ENCODE results near the gene TGFBR3. TPM values are rescaled to one million over a fixed set of nuclear protein-coding genes. Genes with fewer than 3 reads are reported as not detected.

TGFBR3 gene
- total and polyA plus RNA-seq, 8 donors = 4.2 to 689 (median 71.5) TPM

DNA sequence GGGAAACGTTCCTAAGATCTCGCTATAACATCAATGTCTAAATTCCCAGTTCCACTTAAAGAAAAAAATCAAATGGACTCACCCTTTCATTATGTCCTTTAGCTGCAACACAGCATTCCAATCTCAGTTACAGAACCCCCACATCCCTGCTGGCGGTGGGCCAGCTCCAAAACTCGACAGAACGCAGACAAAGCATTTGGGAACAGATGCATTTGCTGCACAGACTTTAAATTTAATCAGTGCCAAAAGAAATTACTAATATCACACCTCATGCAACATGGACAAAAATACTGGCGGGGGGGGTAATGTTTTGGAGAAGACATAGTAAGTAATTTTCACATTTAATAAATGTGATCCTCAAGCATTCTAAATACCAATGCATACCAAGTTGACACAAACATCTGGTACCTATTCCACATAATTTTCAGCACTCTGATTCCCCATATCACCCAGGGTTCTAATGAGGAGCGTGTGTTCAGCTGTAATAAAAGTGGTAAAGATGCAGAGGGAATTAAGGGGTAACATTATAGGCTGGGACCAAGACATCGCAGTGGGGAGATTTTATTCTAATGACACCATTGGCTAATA, 79.7 kb downstream of the TGFBR3 start:
- Histone ChIP-seq H3K4me3 (no peak overlapping the region), H3K36me3 (no peaks in the 10 kb centered on the region), H3K9me3 (no peaks in the 10 kb centered on the region), H3K27me3 (no peaks in the 10 kb centered on the region), H3K4me1 (peaks cover 12 to 59% (median 36%) of the 10 kb centered on the region in 4 donors), H3K27ac (peak overlapping the region in 1 of 5 donors; percentile 32)
- WGBS, 5 donors = 37 to 49% (median 43%) methylated on average over 8 of the region's 8 CpGs
- TF ChIP-seq POLR2AphosphoS5 (IDR thresholded peaks at IDR 0.05) (no peak), EP300 (IDR thresholded peaks at IDR 0.05) (no peak), POLR2A (IDR thresholded peaks at IDR 0.05) (no peak)
- TF ChIP-seq, protein P1, sequence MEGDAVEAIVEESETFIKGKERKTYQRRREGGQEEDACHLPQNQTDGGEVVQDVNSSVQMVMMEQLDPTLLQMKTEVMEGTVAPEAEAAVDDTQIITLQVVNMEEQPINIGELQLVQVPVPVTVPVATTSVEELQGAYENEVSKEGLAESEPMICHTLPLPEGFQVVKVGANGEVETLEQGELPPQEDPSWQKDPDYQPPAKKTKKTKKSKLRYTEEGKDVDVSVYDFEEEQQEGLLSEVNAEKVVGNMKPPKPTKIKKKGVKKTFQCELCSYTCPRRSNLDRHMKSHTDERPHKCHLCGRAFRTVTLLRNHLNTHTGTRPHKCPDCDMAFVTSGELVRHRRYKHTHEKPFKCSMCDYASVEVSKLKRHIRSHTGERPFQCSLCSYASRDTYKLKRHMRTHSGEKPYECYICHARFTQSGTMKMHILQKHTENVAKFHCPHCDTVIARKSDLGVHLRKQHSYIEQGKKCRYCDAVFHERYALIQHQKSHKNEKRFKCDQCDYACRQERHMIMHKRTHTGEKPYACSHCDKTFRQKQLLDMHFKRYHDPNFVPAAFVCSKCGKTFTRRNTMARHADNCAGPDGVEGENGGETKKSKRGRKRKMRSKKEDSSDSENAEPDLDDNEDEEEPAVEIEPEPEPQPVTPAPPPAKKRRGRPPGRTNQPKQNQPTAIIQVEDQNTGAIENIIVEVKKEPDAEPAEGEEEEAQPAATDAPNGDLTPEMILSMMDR (IDR thresholded peaks at IDR 0.05) = no peak
- intact Hi-C loops (cut with DNase I; ENCODE audit: low total_unique reads) = no loop called here
- peak in 1 of 2 donors; percentile 66 for DNase-seq

- H3K4me1 ChIP-seq = peaks cover 12 to 61% (median 36%) of the 10 kb centered on the region in 4 donors
Observed at GRCh38 chr1:91805311-91805801, 80.6 kb downstream of the TGFBR3 start.

GRCh38 chr1:91804546-91805023, 81.4 kb downstream of the TGFBR3 start:
- Histone ChIP-seq H3K27ac (peak overlapping the region; percentile 0 to 69 (median 32)), H3K36me3 (no peaks in the 10 kb centered on the region), H3K27me3 (no peaks in the 10 kb centered on the region), H3K4me3 (no peak overlapping the region), H3K9me3 (no peaks in the 10 kb centered on the region), H3K4me1 (peaks cover 15 to 63% (median 40%) of the 10 kb centered on the region in 4 donors)
- intact Hi-C loops (cut with DNase I; ENCODE audit: low total_unique reads) = no loop called here
- 76 to 90% (median 86%) methylated on average over 13 of the region's 13 CpGs for WGBS, 5 donors
- TF ChIP-seq, protein P1 (IDR thresholded peaks at IDR 0.05) = no peak
- TF ChIP-seq POLR2A (IDR thresholded peaks at IDR 0.05) (no peak), EP300 (IDR thresholded peaks at IDR 0.05) (no peak), POLR2AphosphoS5 (IDR thresholded peaks at IDR 0.05) (no peak)
- DNase-seq = peak in 1 of 2 donors; percentile 53

More at GRCh38 chr1:91805311-91805801, 80.6 kb downstream of the TGFBR3 start:
- 46 to 70% (median 65%) methylated on average over 7 to 8 of the region's 8 CpGs for WGBS, 5 donors
- H3K27me3 ChIP-seq = no peaks in the 10 kb centered on the region
- H3K27ac ChIP-seq = peak overlapping the region in 3 of 5 donors; percentile 32 to 69 (median 64)
- H3K36me3 ChIP-seq = no peaks in the 10 kb centered on the region
- no peaks in the 10 kb centered on the region for H3K9me3 ChIP-seq
- intact Hi-C loops (cut with DNase I; ENCODE audit: low total_unique reads) = no loop called here
- no peak for TF ChIP-seq POLR2AphosphoS5 (IDR thresholded peaks at IDR 0.05)
- TF ChIP-seq, protein P1 (IDR thresholded peaks at IDR 0.05) = no peak
- TF ChIP-seq EP300 (IDR thresholded peaks at IDR 0.05) = no peak
- TF ChIP-seq POLR2A (IDR thresholded peaks at IDR 0.05) = no peak
- DNase-seq = no peak
- no peak overlapping the region for H3K4me3 ChIP-seq

DNA sequence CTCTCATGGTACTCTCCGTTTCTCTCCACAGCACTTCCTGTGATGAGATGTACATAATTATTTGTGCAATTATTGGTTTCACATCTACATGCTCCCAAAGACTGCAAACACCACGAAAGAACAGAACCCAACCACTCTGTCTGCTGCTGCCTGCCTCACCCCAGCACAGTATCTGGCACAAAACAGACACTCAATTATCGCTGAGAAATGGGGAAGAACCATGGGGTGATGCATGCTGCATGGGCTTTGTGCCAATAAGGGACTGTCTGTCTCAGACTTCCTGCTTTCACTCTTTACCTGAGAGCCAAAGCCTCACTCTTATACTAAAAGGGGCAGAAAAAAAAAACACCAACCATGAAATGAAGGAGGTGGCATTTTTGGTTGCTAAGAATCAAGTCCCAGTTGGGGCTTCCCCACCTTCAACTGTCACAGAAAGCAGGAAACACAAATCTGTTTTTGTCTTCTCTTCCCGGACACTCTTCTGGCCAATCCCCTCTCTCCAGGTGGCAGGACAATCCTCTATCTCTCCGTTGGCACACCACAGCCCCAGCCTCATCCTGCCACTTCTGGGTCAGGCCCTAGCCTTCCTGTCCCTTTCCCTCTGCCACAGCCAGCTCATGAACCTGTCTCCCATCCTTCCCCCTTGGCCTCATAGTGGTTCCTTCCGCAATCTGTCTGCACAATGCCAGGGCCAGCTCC, 82.0 kb downstream of the TGFBR3 start:
- no peak for TF ChIP-seq EP300 (IDR thresholded peaks at IDR 0.05)
- TF ChIP-seq, protein P1 (IDR thresholded peaks at IDR 0.05) = no peak
- no peak for TF ChIP-seq POLR2AphosphoS5 (IDR thresholded peaks at IDR 0.05)
- TF ChIP-seq POLR2A (IDR thresholded peaks at IDR 0.05) = no peak
- Histone ChIP-seq H3K9me3 (no peaks in the 10 kb centered on the region), H3K27me3 (no peaks in the 10 kb centered on the region), H3K36me3 (no peaks in the 10 kb centered on the region), H3K4me1 (peaks cover 17 to 63% (median 42%) of the 10 kb centered on the region in 4 donors), H3K4me3 (no peak overlapping the region), H3K27ac (peak overlapping the region; percentile 0 to 69 (median 32))
- peak in 1 of 2 donors; percentile 53 for DNase-seq
- intact Hi-C loops (cut with DNase I; ENCODE audit: low total_unique reads) = no loop called here
- WGBS, 5 donors = 42 to 73% (median 49%) methylated on average over 6 of the region's 6 CpGs

Data from stomach (tissue), 9 donors.